Stimulated activated CD4-positive, alpha-beta T cell treated with anti-CD3 and anti-CD28 coated beads, Interleukin-4, amount 100 ng/mL, for 1 hour (primary cell): ENCODE results near the gene EFCAB9.

Source experiments
- DNase-seq: peaks from one replicate; pipeline ENCODE4 v3.0.0-alpha.2; 2020

EFCAB9 gene

GRCh38 chr5:172245046-172245445, 51.1 kb downstream of the EFCAB9 start:
- no peak for DNase-seq

DNA sequence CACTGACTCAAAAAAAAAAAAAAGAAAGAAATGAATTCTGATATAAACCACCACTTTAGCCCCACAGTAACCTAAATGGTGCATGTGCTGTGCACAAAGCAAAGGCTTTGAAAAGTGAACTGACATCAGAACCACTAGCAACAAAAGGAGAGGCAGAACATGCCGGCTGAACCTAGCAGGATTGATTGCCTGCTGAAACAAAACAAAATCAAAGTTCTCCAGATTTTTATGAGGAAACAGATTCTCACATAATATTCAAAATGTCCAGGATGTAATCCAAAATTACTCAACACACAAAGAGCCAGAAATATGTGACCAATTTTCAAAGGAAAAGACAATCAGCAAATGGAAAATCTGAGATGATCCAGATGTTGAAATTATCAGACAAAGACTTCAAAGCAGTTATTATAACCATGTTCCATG, 51.7 kb downstream of the EFCAB9 start:
- DNase-seq = no peak

DNA sequence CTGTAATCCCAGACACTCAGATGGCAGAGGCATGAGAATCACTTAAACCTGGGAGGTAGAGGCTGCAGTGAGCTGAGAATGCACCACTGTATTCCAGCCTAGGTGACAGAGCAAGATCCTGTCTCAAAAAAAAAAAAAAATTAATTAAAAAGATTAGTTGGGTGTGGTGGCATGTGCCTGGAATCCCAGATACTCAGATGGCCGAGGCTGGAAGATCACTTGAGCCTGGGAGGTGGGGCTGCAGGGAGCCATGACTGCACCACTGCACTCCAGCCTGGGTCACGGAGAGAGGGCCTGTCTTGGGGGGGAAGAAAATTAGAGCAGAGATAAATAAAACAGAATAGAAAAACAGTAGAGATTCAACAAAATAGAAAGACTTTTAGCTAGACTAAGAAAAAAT, 54.7 kb downstream of the EFCAB9 start:
- no peak for DNase-seq

- DNase-seq = no peak
These were observed 57.4 kb downstream of the EFCAB9 start for GRCh38 chr5:172251419-172251818.

DNA sequence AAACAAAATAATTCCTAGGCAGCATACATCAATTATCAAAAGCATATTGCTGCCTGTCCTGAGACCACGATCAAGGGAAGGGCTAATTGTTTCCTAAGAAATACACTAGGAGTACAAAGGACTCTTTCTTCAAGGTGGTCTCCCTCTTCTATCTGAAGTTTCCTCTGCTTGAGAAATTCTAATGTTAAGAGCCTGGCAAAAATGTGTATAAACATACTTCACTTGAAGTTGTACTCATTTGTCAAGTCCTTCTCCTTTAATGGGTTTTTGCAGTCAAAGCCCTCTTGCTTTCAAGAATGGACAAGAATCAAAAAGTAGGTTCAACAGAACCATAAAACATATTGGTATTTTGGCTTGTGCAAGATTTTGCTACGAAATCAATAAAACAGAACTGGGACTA, 58.5 kb downstream of the EFCAB9 start:
- no peak for DNase-seq
